Measurements from ENCODE around the gene EYS. TPM values are rescaled to one million over a fixed set of nuclear protein-coding genes. Genes with fewer than 3 reads are reported as not detected.
"Not testable (repeated sequence)": the region's sequence is repeated elsewhere in the genome, so short reads cannot be mapped to it uniquely, and the experiment has no call there.

EYS gene
- polyA plus RNA-seq, 1 experiment, result not detected

- POLR2A ChIA-PET, result no interaction called here
- CTCF ChIA-PET, result no interaction called here
- H3K27ac ChIP-seq (ENCODE audit: low read depth, low read length), result no peak overlapping the region
- H3K9me3 ChIP-seq (ENCODE audit: control insufficient read depth, insufficient read depth, low read length), result peaks cover 7% of the 10 kb centered on the region; the same call in 1 of the 2 replicates
- no peaks in the 10 kb centered on the region for H3K27me3 ChIP-seq (ENCODE audit: control insufficient read depth, insufficient read depth, low read length)
- peak; percentile 25; the same call in 1 of the 2 replicates for TF ChIP-seq CTCF (IDR thresholded peaks at IDR 0.05; ENCODE audit: low read depth, low read length)
- H3K4me3 ChIP-seq (ENCODE audit: low read depth, low read length), result no peak overlapping the region
- no peak for DNase-seq (ENCODE audit: low read depth, low spot score)
Observed at GRCh38 chr6:65638047-65638831, 68.8 kb downstream of the EYS start.

GRCh38 chr6:65637289-65638046, 69.6 kb downstream of the EYS start:
- POLR2A ChIA-PET, result no interaction called here
- CTCF ChIA-PET, result no interaction called here

GRCh38 chr6:65633501-65633900, 73.5 kb downstream of the EYS start:
- POLR2A ChIA-PET, result no interaction called here
- no peak overlapping the region for H3K27ac ChIP-seq (ENCODE audit: low read depth, low read length)
- peaks cover 7% of the 10 kb centered on the region; the same call in 1 of the 2 replicates for H3K9me3 ChIP-seq (ENCODE audit: control insufficient read depth, insufficient read depth, low read length)
- no peak for TF ChIP-seq CTCF (IDR thresholded peaks at IDR 0.05; ENCODE audit: low read depth, low read length)
- no peak for DNase-seq (ENCODE audit: low read depth, low spot score)
- H3K27me3 ChIP-seq (ENCODE audit: control insufficient read depth, insufficient read depth, low read length), result no peaks in the 10 kb centered on the region
- no peak overlapping the region for H3K4me3 ChIP-seq (ENCODE audit: low read depth, low read length)
- CTCF ChIA-PET, result no interaction called here

More at GRCh38 chr6:65637289-65638046, 69.6 kb downstream of the EYS start:
- DNase-seq (ENCODE audit: low read depth, low spot score), result no peak
- no peak for TF ChIP-seq CTCF (IDR thresholded peaks at IDR 0.05; ENCODE audit: low read depth, low read length)
- no peak overlapping the region for H3K27ac ChIP-seq (ENCODE audit: low read depth, low read length)
- no peak overlapping the region for H3K4me3 ChIP-seq (ENCODE audit: low read depth, low read length)
- no peaks in the 10 kb centered on the region for H3K27me3 ChIP-seq (ENCODE audit: control insufficient read depth, insufficient read depth, low read length)
- H3K9me3 ChIP-seq (ENCODE audit: control insufficient read depth, insufficient read depth, low read length), result peaks cover 7% of the 10 kb centered on the region; the same call in 1 of the 2 replicates

- CTCF ChIA-PET, result no interaction called here
- peaks cover 7% of the 10 kb centered on the region for H3K9me3 ChIP-seq (ENCODE audit: control insufficient read depth, insufficient read depth, low read length)
Observed at GRCh38 chr6:65631711-65632110, 75.3 kb downstream of the EYS start.

GRCh38 chr6:65627434-65627999, 79.5 kb downstream of the EYS start:
- H3K27ac ChIP-seq (ENCODE audit: low read depth, low read length); CTCF ChIA-PET; POLR2A ChIA-PET; H3K9me3 ChIP-seq (ENCODE audit: control insufficient read depth, insufficient read depth, low read length); H3K4me3 ChIP-seq (ENCODE audit: low read depth, low read length); H3K27me3 ChIP-seq (ENCODE audit: control insufficient read depth, insufficient read depth, low read length); DNase-seq (ENCODE audit: low read depth, low spot score): not testable (repeated sequence)

More at GRCh38 chr6:65631711-65632110, 75.3 kb downstream of the EYS start:
- H3K27me3 ChIP-seq (ENCODE audit: control insufficient read depth, insufficient read depth, low read length), result no peaks in the 10 kb centered on the region
- no peak overlapping the region for H3K4me3 ChIP-seq (ENCODE audit: low read depth, low read length)
- DNase-seq (ENCODE audit: low read depth, low spot score), result no peak
- POLR2A ChIA-PET, result no interaction called here
- H3K27ac ChIP-seq (ENCODE audit: low read depth, low read length), result no peak overlapping the region
- TF ChIP-seq CTCF (IDR thresholded peaks at IDR 0.05; ENCODE audit: low read depth, low read length), result no peak

Measured in AG04450 (cell line).